H9 (cell line): ENCODE measurements around the gene SPTBN1. TPM values are rescaled to one million over a fixed set of nuclear protein-coding genes. Genes with fewer than 3 reads are reported as not detected.
A peak's percentile ranks its signal among the peaks of the same experiment; 100 is the strongest.

Experiments used
- DNase-seq: peaks from one replicate; pipeline ENCODE4 v3.0.0-alpha.2; 2017
- H2AFZ ChIP-seq: one replicate; pipeline ENCODE4 v1.6.1; 2013; ENCODE audit warnings: mild to moderate bottlenecking, low read length, control low read depth, moderate library complexity
- H2AK5ac ChIP-seq: 2 replicates; pipeline ENCODE4 v1.6.1; 2013; ENCODE audit warnings: low read length, control low read depth, mixed read lengths; ENCODE audit not compliant: insufficient read length
- H2BK120ac ChIP-seq: one replicate; pipeline ENCODE4 v1.6.1; 2013; ENCODE audit warnings: low read depth, mild to moderate bottlenecking, low read length, control low read depth, inconsistent platforms; ENCODE audit not compliant: poor library complexity, severe bottlenecking
- H2BK12ac ChIP-seq: 2 replicates; pipeline ENCODE4 v1.6.1; 2013; ENCODE audit warnings: low read length, control low read depth, mixed read lengths, low read depth; ENCODE audit not compliant: insufficient read length
- H2BK15ac ChIP-seq: 2 replicates; pipeline ENCODE4 v1.6.1; 2013; ENCODE audit warnings: low read depth, low read length, control low read depth
- H2BK20ac ChIP-seq: one replicate; pipeline ENCODE4 v1.6.1; 2013; ENCODE audit warnings: low read depth, mild to moderate bottlenecking, low read length, control low read depth, inconsistent platforms; ENCODE audit not compliant: poor library complexity, severe bottlenecking
- H2BK5ac ChIP-seq: 2 replicates; pipeline ENCODE4 v1.6.1; 2013; ENCODE audit warnings: low read length, control low read depth, mixed read lengths; ENCODE audit not compliant: insufficient read length
- H3K14ac ChIP-seq: 2 replicates; pipeline ENCODE4 v1.6.1; 2013; ENCODE audit warnings: low read length, control low read depth; ENCODE audit not compliant: insufficient read depth
- H3K18ac ChIP-seq: 2 replicates; pipeline ENCODE4 v1.6.1; 2013; ENCODE audit warnings: low read depth, mild to moderate bottlenecking, mixed read lengths, low read length, control low read depth; ENCODE audit not compliant: insufficient read length
- H3K23ac ChIP-seq: 2 replicates; pipeline ENCODE4 v1.6.1; 2013; ENCODE audit warnings: low read length, control low read depth, mixed read lengths, low read depth; ENCODE audit not compliant: insufficient read length
- H3K23me2 ChIP-seq: 2 replicates; pipeline ENCODE4 v1.6.1; 2013; ENCODE audit warnings: low read depth, mild to moderate bottlenecking, mixed read lengths, low read length, control low read depth; ENCODE audit not compliant: insufficient read length, poor library complexity, severe bottlenecking
- H3K27ac ChIP-seq: 2 replicates; pipeline ENCODE4 v1.5.1; 2013; ENCODE audit warnings: low read length, control low read depth, mixed read lengths, low read depth; ENCODE audit not compliant: insufficient read length
- H3K27me3 ChIP-seq: 2 replicates; pipeline ENCODE4 v1.6.1; 2013; ENCODE audit warnings: low read length, control low read depth, inconsistent platforms; ENCODE audit not compliant: insufficient read depth
- H3K4ac ChIP-seq: 2 replicates; pipeline ENCODE4 v1.6.1; 2013; ENCODE audit warnings: low read depth, mild to moderate bottlenecking, control low read depth, inconsistent platforms, low read length, moderate library complexity
- H3K4me1 ChIP-seq: 2 replicates; pipeline ENCODE4 v1.6.1; 2013; ENCODE audit warnings: low read length, control low read depth, inconsistent platforms; ENCODE audit not compliant: insufficient read depth
- H3K4me2 ChIP-seq: 2 replicates; pipeline ENCODE4 v1.6.1; 2013; ENCODE audit warnings: low read length, control low read depth, mixed read lengths; ENCODE audit not compliant: insufficient read length, insufficient read depth
- H3K56ac ChIP-seq: 2 replicates; pipeline ENCODE4 v1.6.1; 2013; ENCODE audit warnings: low read depth, mild to moderate bottlenecking, mixed read lengths, low read length, control low read depth; ENCODE audit not compliant: insufficient read length
- H3K79me1 ChIP-seq: 2 replicates; pipeline ENCODE4 v1.6.1; 2013; ENCODE audit warnings: low read depth, mild to moderate bottlenecking, moderate library complexity, low read length, control low read depth, inconsistent platforms; ENCODE audit not compliant: insufficient read depth, poor library complexity, severe bottlenecking
- H3K79me2 ChIP-seq: 2 replicates; pipeline ENCODE4 v1.6.1; 2013; ENCODE audit warnings: low read length, control low read depth, inconsistent platforms; ENCODE audit not compliant: insufficient read depth
- H3K9ac ChIP-seq: 2 replicates; pipeline ENCODE4 v1.6.1; 2013; ENCODE audit warnings: low read length, control low read depth, mixed read lengths; ENCODE audit not compliant: insufficient read length; ENCODE audit errors: extremely low read depth
- H3K9me3 ChIP-seq: one replicate; pipeline ENCODE4 v1.6.1; 2013; ENCODE audit warnings: low read depth, low read length, inconsistent platforms; ENCODE audit not compliant: control insufficient read depth
- H3T11ph ChIP-seq: one replicate; pipeline ENCODE4 v1.6.1; 2013; ENCODE audit warnings: mild to moderate bottlenecking, low read length, control low read depth, inconsistent platforms
- H4K20me1 ChIP-seq: one replicate; pipeline ENCODE4 v1.6.1; 2013; ENCODE audit not compliant: control insufficient read depth, insufficient read length, insufficient read depth
- H4K5ac ChIP-seq: 2 replicates; pipeline ENCODE4 v1.6.1; 2013; ENCODE audit warnings: low read depth, mild to moderate bottlenecking, mixed read lengths, low read length, control low read depth; ENCODE audit not compliant: insufficient read length
- H4K8ac ChIP-seq: replicated peaks from 2 replicates; pipeline ENCODE4 v1.6.1; 2013; ENCODE audit warnings: low read length, control low read depth, mixed read lengths, low read depth; ENCODE audit not compliant: insufficient read length
- H4K91ac ChIP-seq: 2 replicates; pipeline ENCODE4 v1.6.1; 2013; ENCODE audit warnings: low read depth, mild to moderate bottlenecking, moderate library complexity, mixed read lengths, low read length, control low read depth; ENCODE audit not compliant: insufficient read length
- H3K27ac Mint-ChIP-seq, 3 experiments: 2 replicates in 2 of 3; 3 replicates in 1 of 3; pipeline ENCODE4 v1.8.0; 2020 to 2021; ENCODE audit warnings: mixed read lengths in 3 of 3, mild to moderate bottlenecking in 1 of 3, moderate library complexity in 1 of 3
- H3K27me3 Mint-ChIP-seq: 2 replicates; pipeline ENCODE4 v1.8.0; 2021; ENCODE audit warnings: low read depth, mild to moderate bottlenecking, moderate library complexity, mixed read lengths
- H3K36me3 Mint-ChIP-seq, 3 experiments: 2 replicates in 2 of 3; 3 replicates in 1 of 3; pipeline ENCODE4 v1.8.0; 2020 to 2021; ENCODE audit warnings: low read depth in 3 of 3, mixed read lengths in 3 of 3; ENCODE audit not compliant: insufficient read depth in 1 of 3
- H3K4me1 Mint-ChIP-seq, 2 experiments: 2 replicates each; pipeline ENCODE4 v1.8.0; 2020; ENCODE audit warnings: mixed read lengths in 2 of 2
- H3K4me3 Mint-ChIP-seq, 2 experiments: 2 replicates in 1 of 2; 3 replicates in 1 of 2; pipeline ENCODE4 v1.8.0; 2020 to 2021; ENCODE audit warnings: mild to moderate bottlenecking in 2 of 2, mixed read lengths in 2 of 2, moderate library complexity in 1 of 2
- H3K9me3 Mint-ChIP-seq, 2 experiments: 2 replicates in 1 of 2; 3 replicates in 1 of 2; pipeline ENCODE4 v1.8.0; 2020; ENCODE audit warnings: mild to moderate bottlenecking in 2 of 2, mixed read lengths in 2 of 2, moderate library complexity in 1 of 2
- CTCF ChIP-seq: fragments of 200-600 bp; sonication (generic); conservative IDR thresholded peaks from 3 replicates; pipeline ENCODE4 v1.8.0; 2021; ENCODE audit warnings: antibody characterized with exemption, mild to moderate bottlenecking
- WGBS: extraction: QIAGEN DNeasy Blood & Tissue Kit; methylation state at CpG from one replicate; pipeline ENCODE4 v1.1.7; 2013; ENCODE audit warnings: missing lambda C conversion rate, low lambda C conversion rate, mixed read lengths; ENCODE audit not compliant: insufficient read length; ENCODE audit errors: extremely low coverage; 5-methylcytosine and 5-hydroxymethylcytosine counted together
- total RNA-seq: library from RNA; stranded (reverse); gene quantifications from 2 replicates; pipeline ENCODE4 v1.2.1, GENCODE V29; 2021

The SPTBN1 gene
- total RNA-seq, 1 experiment from 2014 or later = 164 TPM

DNA sequence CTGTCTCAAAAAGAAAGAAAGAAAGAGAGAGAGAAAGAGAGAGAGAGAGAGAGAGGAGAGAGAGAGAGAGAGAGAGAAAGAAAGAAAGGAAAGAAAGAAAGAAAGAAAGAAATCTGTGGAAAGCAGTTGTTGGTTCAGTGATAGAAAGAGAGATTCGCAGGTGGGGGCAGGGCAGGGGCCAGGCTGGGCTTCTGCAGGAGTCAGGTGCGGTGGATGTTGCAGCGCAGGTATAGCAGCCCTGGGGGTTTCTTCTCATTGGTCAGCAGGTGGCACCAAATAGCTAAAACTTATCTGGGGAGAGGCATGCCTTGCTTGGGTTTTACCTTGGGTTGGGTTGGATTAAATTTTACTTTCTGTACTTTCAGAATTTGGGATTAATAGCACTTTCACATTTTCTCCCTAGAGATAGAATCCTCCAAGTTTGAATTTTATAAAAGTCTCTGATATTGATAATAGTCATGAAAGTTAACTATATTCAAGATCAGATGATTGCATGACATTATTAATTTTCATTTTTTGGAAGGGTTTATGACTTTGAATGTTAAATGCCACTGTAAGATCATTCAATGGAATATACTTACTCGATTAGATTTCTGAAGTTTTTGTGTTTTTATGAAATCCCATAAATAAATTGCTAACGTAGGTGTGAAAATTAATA is 66.6 kb downstream of the SPTBN1 start:
- H3K4me1 ChIP-seq = peaks cover 7% of the 10 kb centered on the region; the same call in 1 of the 2 replicates
- H3T11ph ChIP-seq = no peak overlapping the region
- no CpG with 5 or more reads among the region's 5 CpGs for WGBS
- no peaks in the 10 kb centered on the region for H3K79me1 ChIP-seq
- TF ChIP-seq CTCF = peak; percentile 87
- H2AFZ ChIP-seq = no peak overlapping the region
- H3K27ac ChIP-seq = no peak overlapping the region
- H4K20me1 ChIP-seq = no peaks in the 10 kb centered on the region
- H3K9ac ChIP-seq = no peak overlapping the region
- Mint-ChIP-seq H3K4me3 (peak overlapping the region in 1 of 2 experiments; percentile 41; a peak in 1 of 5 replicates), H3K27ac (peak overlapping the region in 1 of 3 experiments; percentile 74; a peak in 2 of 7 replicates), H3K9me3 (no peaks in the 10 kb centered on the region; a peak in 1 of 5 replicates), H3K27me3 (no peaks in the 10 kb centered on the region), H3K4me1 (peaks cover 28 to 42% of the 10 kb centered on the region in 2 experiments), H3K36me3 (peaks cover 4 to 8% (median 7%) of the 10 kb centered on the region in 3 experiments; a peak in 4 of 7 replicates)
- H2BK20ac ChIP-seq = no peak overlapping the region
- no peak overlapping the region for H4K5ac ChIP-seq
- no peaks in the 10 kb centered on the region for H3K23me2 ChIP-seq
- no peak overlapping the region for H3K14ac ChIP-seq
- H3K18ac ChIP-seq = no peak overlapping the region
- H3K23ac ChIP-seq = no peak overlapping the region
- H4K91ac ChIP-seq = no peak overlapping the region
- H2BK120ac ChIP-seq = no peak overlapping the region
- no peaks in the 10 kb centered on the region for H3K27me3 ChIP-seq
- H3K4me2 ChIP-seq = no peak overlapping the region
- no peak overlapping the region for H3K4ac ChIP-seq
- no peak overlapping the region for H2BK15ac ChIP-seq
- no peak overlapping the region for H2BK12ac ChIP-seq
- DNase-seq = peak; percentile 80
- H4K8ac ChIP-seq = no peak overlapping the region
- H2BK5ac ChIP-seq = no peak overlapping the region
- no peaks in the 10 kb centered on the region; the same call in 1 of the 2 replicates for H3K79me2 ChIP-seq
- no peaks in the 10 kb centered on the region for H3K9me3 ChIP-seq
- H2AK5ac ChIP-seq = no peak overlapping the region
- H3K56ac ChIP-seq = no peak overlapping the region
